Measurements from ENCODE around the gene CCR5AS.
"Not testable (repeated sequence)": the region's sequence is repeated elsewhere in the genome, so short reads cannot be mapped to it uniquely, and the experiment has no call there.

The CCR5AS gene

GRCh38 chr3:46393011-46393410 is 13.9 kb downstream of the CCR5AS start:
- in situ Hi-C loops (cut with HindIII; ENCODE audit: low pct_ligation_motif_present, low pct_unique_long_range_greater_than_20kb, low sequenced_read_pairs), result no loop called here
- DNase-seq, result no peak

DNA sequence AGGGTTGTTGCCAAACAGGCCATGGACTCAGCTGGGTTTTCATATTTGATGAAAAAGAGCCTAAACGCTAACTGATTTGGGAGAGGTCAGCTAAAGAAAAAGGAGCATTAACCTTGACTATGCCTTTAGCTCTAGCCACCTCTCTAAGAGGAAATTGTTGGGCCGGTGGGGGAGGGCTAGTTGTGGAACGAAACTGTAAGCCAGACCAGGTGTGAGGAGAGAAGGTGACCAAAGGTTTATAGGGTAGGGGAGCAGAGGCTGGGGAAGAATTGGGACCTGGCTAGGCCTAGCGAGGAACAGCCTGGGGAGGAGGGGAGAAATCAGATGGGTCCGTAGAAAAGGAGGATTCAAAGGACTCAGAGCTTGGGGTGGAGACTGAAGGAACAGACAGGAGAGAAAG is 15.3 kb downstream of the CCR5AS start:
- DNase-seq, result not testable (repeated sequence)

DNA sequence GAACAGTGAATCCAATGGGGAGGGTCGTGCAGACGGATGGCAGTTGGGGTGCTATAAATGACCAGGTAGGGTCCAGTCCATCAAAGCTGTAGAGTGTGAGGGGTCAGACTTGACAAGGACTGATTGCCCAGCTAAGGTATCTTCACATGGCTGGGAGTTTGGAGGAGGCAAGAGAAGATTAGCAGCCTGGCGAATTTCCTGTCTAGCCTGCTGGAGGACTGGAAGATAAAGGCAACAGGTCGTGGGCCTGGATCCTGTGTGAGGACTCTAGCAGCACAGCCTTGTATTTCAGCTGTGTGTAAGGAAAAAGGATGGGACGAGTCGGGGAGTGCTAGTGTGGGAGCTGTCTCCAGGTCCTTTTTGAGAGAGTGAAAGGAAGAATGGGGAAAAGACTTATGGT is 17.6 kb downstream of the CCR5AS start:
- no peak for DNase-seq
- in situ Hi-C loops (cut with HindIII; ENCODE audit: low pct_ligation_motif_present, low pct_unique_long_range_greater_than_20kb, low sequenced_read_pairs), result no loop called here

More for the DNA sequence above, 15.3 kb downstream of the CCR5AS start:
- in situ Hi-C loops (cut with HindIII; ENCODE audit: low pct_ligation_motif_present, low pct_unique_long_range_greater_than_20kb, low sequenced_read_pairs), result not testable (repeated sequence)

DNA sequence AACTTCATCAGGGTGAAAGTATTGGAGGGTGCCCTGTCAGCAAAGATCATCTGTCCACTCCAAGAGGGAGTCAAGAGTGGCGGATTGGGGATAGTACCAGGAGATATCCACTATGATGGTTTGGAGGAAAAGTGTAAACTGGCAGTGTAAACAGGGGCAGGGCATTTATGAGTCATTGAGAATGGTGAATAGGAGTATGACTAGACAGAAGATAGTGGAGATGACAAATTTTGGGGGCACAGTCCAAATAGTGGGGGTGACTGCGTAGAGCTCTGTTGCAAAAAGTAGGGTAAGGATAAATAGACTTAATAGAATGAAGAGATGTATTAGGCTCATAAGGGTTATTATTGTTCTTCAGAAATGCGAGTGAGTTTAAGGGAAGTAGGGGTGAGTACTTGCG is 18.0 kb downstream of the CCR5AS start:
- DNase-seq; in situ Hi-C loops (cut with HindIII; ENCODE audit: low pct_ligation_motif_present, low pct_unique_long_range_greater_than_20kb, low sequenced_read_pairs): not testable (repeated sequence)

- DNase-seq, result peak; percentile 22
- in situ Hi-C loops (cut with HindIII; ENCODE audit: low pct_ligation_motif_present, low pct_unique_long_range_greater_than_20kb, low sequenced_read_pairs), result no loop called here
These were observed 20.7 kb downstream of the CCR5AS start for GRCh38 chr3:46386205-46386604.

DNA sequence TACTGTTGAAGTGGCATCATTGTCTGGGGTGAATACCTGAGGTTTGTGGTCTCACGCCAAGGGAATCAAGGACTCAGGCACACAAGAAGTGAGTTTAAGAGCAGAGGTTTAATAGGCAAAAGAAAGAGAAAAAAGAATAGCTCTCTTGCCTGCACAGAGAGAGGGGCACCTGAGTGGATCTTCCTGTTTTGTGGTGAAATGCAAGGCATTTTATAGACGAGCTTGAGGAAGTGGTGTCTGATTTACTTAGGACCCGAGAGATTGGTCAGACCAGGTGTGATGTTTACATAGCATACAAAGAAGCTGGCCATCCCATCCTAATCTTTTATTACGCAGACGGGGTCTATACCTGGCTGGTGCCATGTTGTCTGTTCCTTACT is 22.9 kb downstream of the CCR5AS start:
- in situ Hi-C loops (cut with HindIII; ENCODE audit: low pct_ligation_motif_present, low pct_unique_long_range_greater_than_20kb, low sequenced_read_pairs), result no loop called here

GRCh38 chr3:46383211-46383950 is 23.5 kb downstream of the CCR5AS start:
- in situ Hi-C loops (cut with HindIII; ENCODE audit: low pct_ligation_motif_present, low pct_unique_long_range_greater_than_20kb, low sequenced_read_pairs), result no loop called here
- DNase-seq, result no peak

More for the DNA sequence above, 22.9 kb downstream of the CCR5AS start:
- no peak for DNase-seq

GRCh38 chr3:46381625-46382024 is 25.2 kb downstream of the CCR5AS start:
- in situ Hi-C loops (cut with HindIII; ENCODE audit: low pct_ligation_motif_present, low pct_unique_long_range_greater_than_20kb, low sequenced_read_pairs), result no loop called here

DNA sequence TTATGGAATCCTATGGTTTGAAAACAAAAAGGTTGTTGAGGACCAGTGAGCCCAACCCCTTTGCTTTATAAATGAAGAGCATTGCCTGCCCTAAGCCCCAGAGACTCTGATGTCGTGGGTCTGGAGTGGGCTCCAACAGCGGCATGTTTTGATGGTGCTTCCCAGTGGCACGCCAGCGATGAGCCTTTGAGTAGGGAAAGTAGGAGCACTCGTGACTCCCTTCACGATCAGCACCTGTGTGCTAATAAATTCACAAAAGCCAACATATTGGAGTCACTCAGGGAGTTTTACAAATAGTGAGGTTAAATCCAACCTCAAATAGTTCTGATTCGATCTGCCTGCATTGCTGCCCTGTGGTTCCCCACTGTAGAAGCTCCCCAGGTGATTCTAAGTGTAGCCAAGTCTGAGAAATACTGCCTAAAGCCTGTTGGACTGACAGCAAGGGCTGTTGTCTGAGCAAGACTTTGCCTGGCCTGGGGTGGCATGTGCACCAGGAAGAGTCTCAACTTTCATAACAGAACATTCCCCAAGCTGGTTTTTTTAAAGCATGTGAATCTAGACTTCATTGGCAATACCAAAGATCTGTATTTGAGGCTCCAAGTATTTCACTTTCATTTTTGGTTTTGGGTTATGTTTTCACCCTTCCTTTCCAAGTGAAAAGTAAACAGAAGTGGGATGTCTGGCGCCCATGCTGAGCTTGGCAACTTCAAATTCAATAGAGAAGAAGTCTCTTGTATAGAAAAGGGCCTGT is 26.2 kb downstream of the CCR5AS start:
- in situ Hi-C loops (cut with HindIII; ENCODE audit: low pct_ligation_motif_present, low pct_unique_long_range_greater_than_20kb, low sequenced_read_pairs), result no loop called here
- DNase-seq, result no peak

More at GRCh38 chr3:46381625-46382024, 25.2 kb downstream of the CCR5AS start:
- no peak for DNase-seq

DNA sequence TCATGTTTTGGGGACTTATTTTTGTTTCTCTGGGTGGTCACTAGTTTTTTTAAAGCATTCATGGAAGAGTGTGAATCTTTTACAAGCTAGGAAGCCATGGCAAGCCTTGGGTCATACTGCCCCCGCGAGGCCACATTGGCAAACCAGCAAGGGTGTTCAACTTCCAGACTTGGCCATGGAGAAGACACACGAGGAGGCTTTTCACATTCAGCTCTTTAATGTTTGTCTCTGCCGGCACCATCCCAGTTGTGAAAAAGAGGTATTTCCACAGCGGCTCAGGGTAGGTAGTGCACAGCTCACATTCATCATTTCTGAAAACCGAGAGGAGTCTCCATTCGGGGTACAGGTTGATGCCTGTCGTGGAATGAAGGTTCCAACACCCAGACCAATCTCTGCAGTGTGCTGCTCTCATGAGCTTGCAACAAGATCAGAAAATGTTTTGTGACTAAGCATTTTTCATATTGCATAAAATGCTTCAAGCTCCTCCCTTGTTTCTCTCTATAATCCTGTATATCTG is 28.4 kb downstream of the CCR5AS start:
- in situ Hi-C loops (cut with HindIII; ENCODE audit: low pct_ligation_motif_present, low pct_unique_long_range_greater_than_20kb, low sequenced_read_pairs), result no loop called here
- peak; percentile 46 for DNase-seq

- in situ Hi-C loops (cut with HindIII; ENCODE audit: low pct_ligation_motif_present, low pct_unique_long_range_greater_than_20kb, low sequenced_read_pairs), result no loop called here
- no peak for DNase-seq
These were observed 31.1 kb downstream of the CCR5AS start for GRCh38 chr3:46375814-46376213.

GRCh38 chr3:46375218-46375617 is 31.6 kb downstream of the CCR5AS start:
- in situ Hi-C loops (cut with HindIII; ENCODE audit: low pct_ligation_motif_present, low pct_unique_long_range_greater_than_20kb, low sequenced_read_pairs), result no loop called here

GRCh38 chr3:46374755-46375154 is 32.1 kb downstream of the CCR5AS start:
- no peak for DNase-seq
- in situ Hi-C loops (cut with HindIII; ENCODE audit: low pct_ligation_motif_present, low pct_unique_long_range_greater_than_20kb, low sequenced_read_pairs), result no loop called here

More at GRCh38 chr3:46375218-46375617, 31.6 kb downstream of the CCR5AS start:
- DNase-seq, result no peak

GRCh38 chr3:46372492-46373359 is 34.1 kb downstream of the CCR5AS start:
- peak; percentile 20 for DNase-seq
- in situ Hi-C loops (cut with HindIII; ENCODE audit: low pct_ligation_motif_present, low pct_unique_long_range_greater_than_20kb, low sequenced_read_pairs), result no loop called here

DNA sequence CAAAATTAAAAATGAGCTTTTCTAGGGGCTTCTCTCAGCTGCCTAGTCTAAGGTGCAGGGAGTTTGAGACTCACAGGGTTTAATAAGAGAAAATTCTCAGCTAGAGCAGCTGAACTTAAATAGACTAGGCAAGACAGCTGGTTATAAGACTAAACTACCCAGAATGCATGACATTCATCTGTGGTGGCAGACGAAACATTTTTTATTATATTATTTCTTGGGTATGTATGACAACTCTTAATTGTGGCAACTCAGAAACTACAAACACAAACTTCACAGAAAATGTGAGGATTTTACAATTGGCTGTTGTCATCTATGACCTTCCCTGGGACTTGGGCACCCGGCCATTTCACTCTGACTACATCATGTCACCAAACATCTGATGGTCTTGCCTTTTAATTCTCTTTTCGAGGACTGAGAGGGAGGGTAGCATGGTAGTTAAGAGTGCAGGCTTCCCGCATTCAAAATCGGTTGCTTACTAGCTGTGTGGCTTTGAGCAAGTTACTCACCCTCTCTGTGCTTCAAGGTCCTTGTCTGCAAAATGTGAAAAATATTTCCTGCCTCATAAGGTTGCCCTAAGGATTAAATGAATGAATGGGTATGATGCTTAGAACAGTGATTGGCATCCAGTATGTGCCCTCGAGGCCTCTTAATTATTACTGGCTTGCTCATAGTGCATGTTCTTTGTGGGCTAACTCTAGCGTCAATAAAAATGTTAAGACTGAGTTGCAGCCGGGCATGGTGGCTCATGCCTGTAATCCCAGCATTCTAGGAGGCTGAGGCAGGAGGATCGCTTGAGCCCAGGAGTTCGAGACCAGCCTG is 35.1 kb downstream of the CCR5AS start:
- DNase-seq, result no peak
- in situ Hi-C loops (cut with HindIII; ENCODE audit: low pct_ligation_motif_present, low pct_unique_long_range_greater_than_20kb, low sequenced_read_pairs), result no loop called here

GRCh38 chr3:46370839-46371518 is 35.9 kb downstream of the CCR5AS start, which contains the start of gene CCR5:
TSS of gene CCR5 (plus strand) at chr3:46370946. CDS start at chr3:46372903, 1,957 bp downstream.
- in situ Hi-C loops (cut with HindIII; ENCODE audit: low pct_ligation_motif_present, low pct_unique_long_range_greater_than_20kb, low sequenced_read_pairs), result no loop called here
- DNase-seq, result no peak

- in situ Hi-C loops (cut with HindIII; ENCODE audit: low pct_ligation_motif_present, low pct_unique_long_range_greater_than_20kb, low sequenced_read_pairs), result no loop called here
- no peak for DNase-seq
These were observed 37.2 kb downstream of the CCR5AS start for GRCh38 chr3:46369675-46370132.
